SU-DHL-6 (cell line): ENCODE results near the gene FBP1.

Experiments used
- H2AFZ ChIP-seq: fragments of 200-600 bp; sonication (generic); 2 replicates; pipeline ENCODE4 v1.6.1; 2014; ENCODE audit warnings: low read depth, mild to moderate bottlenecking, moderate library complexity, mixed read lengths, antibody characterized with exemption, low read length; ENCODE audit not compliant: severe bottlenecking
- H3F3A ChIP-seq: fragments of 200-600 bp; shearing (Covaris generic); 2 replicates; pipeline ENCODE4 v1.6.0; 2016; ENCODE audit warnings: antibody characterized with exemption, mild to moderate bottlenecking; ENCODE audit not compliant: insufficient read depth
- H3K27ac ChIP-seq: fragments of 200-600 bp; sonication (generic); 2 replicates; pipeline ENCODE4 v1.5.1; 2016; ENCODE audit warnings: low read depth, mild to moderate bottlenecking, low read length, moderate library complexity, mixed read lengths
- H3K27me3 ChIP-seq: fragments of 200-600 bp; sonication (generic), shearing (Covaris generic); 2 replicates; pipeline ENCODE4 v1.6.0; 2014; ENCODE audit warnings: mild to moderate bottlenecking, low read length
- H3K36me3 ChIP-seq: fragments of 200-600 bp; sonication (generic); 2 replicates; pipeline ENCODE4 v1.6.1; 2014; ENCODE audit warnings: mild to moderate bottlenecking, low read length, mixed read lengths
- H3K4me2 ChIP-seq: fragments of 300-600, 200-600 bp; shearing (Covaris generic), sonication (generic); 2 replicates; pipeline ENCODE4 v1.6.0; 2014; ENCODE audit warnings: low read length, low read depth, mild to moderate bottlenecking; ENCODE audit not compliant: poor library complexity, severe bottlenecking
- H3K4me3 ChIP-seq: fragments of 200-600 bp; sonication (generic); 2 replicates; pipeline ENCODE4 v1.5.1; 2014; ENCODE audit warnings: antibody characterized with exemption, low read length, mild to moderate bottlenecking, mixed read lengths; ENCODE audit not compliant: insufficient read depth, poor library complexity, severe bottlenecking
- H3K79me2 ChIP-seq: fragments of 200-600 bp; sonication (generic); 2 replicates; pipeline ENCODE4 v1.6.1; 2014; ENCODE audit warnings: mild to moderate bottlenecking, low read length, moderate library complexity; ENCODE audit not compliant: insufficient read depth
- H3K9ac ChIP-seq: fragments of 200-600 bp; sonication (generic); 2 replicates; pipeline ENCODE4 v1.7.0; 2014; ENCODE audit warnings: mild to moderate bottlenecking, low read length
- H3K9me2 ChIP-seq: fragments of 200-600 bp; sonication (generic); replicated peaks from 2 replicates; pipeline ENCODE4 v1.6.1; 2014; ENCODE audit warnings: low read length; ENCODE audit not compliant: insufficient read depth
- H3K9me3 ChIP-seq: fragments of 200-600 bp; sonication (generic); 2 replicates; pipeline ENCODE4 v1.6.1; 2014; ENCODE audit warnings: low read length, mixed read lengths; ENCODE audit not compliant: insufficient read depth
- H4K20me1 ChIP-seq: fragments of 200-600 bp; sonication (generic); 2 replicates; pipeline ENCODE4 v1.6.1; 2014; ENCODE audit warnings: low read depth, mild to moderate bottlenecking, antibody characterized with exemption, low read length, moderate library complexity, mixed read lengths
- EZH2phosphoT487 ChIP-seq: fragments of 200-600 bp; sonication (generic), shearing (Covaris generic); conservative IDR thresholded peaks from 2 replicates; pipeline ENCODE4 v1.6.1; 2018; ENCODE audit warnings: mild to moderate bottlenecking, antibody characterized with exemption, low read length, moderate library complexity, mixed read lengths
- TF ChIP-seq, protein P1 (sequence below): fragments of 200-600 bp; sonication (generic); IDR thresholded peaks from one replicate; pipeline ENCODE4 v1.5.1; 2017; ENCODE audit warnings: antibody characterized with exemption, mild to moderate bottlenecking, low read length, moderate library complexity; ENCODE audit not compliant: insufficient read depth, poor library complexity, severe bottlenecking

The FBP1 gene

DNA sequence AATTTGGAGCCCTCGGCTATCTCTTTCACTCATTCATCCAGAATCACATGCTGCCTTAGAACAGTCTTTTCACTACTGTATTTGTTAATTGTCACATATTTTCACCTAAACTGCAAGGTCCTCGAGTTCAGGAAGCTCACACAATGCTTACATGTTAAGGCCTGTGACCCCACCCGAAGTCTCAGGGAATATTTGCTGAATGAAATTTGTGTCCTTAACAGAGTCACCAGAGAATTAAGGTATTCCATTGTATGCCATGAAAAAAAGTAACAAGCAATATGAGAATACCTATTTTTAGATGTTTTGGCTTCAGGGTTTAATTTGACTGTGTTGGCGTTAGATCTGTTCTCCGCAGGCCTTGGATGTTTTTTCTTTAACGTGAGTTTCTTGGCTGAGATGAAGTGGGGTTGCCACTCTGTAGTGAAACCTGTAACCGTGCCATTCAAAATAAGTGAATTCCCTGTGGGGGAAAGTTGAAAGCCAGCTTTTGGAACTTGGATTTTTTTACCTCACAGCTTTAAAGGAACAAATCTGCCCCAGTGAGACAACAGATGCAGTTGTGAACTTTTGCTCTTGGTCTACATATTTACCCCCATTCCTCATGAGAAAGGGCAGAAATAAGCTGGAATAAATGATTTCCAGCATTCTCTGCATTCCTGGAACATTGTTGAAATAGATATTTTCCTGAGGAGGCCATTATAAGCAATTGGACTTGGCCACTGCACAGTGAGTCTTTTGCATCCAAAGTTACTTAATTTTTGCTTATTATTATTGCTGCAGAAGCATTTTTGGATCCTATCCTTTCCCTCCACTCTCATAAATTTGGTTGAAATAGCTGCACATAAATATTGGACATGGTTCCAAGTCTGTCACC is 35.9 kb upstream of the FBP1 start:
- no peak overlapping the region for H2AFZ ChIP-seq

DNA sequence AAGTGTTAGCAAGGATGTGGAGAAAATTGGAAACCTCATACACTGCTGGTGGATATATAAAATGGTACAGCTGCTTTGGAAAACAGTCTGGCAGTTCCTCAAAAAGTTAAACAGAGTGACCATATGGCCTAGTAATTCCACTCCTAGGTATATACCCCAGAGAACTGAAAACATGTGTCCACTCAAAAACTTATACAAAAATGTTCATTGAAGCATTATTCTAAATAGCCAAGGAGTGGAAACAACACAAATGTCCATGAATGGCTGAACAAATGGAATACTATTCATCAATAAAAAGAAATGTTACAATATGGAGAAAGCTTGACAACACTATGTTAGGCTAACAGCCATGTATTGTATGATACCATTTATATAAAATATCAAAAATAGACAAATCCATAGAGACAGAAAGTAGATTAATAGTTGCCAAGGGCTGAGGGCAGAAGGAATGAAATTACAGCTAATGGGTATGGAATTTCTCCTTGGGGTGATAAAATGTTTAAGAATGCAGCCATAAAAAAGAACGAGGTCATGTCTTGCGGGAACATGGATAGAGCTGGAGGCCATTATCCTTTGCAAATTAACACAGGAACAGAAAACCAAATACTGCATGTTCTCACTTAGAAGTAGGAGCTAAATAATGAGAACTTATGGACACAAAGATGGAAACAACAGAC is 33.6 kb upstream of the FBP1 start:
- Histone ChIP-seq H3K4me2 (no peak overlapping the region), H3K27me3 (no peaks in the 10 kb centered on the region), H3K4me3 (no peak overlapping the region), H3K9ac (no peak overlapping the region), H3K9me2 (no peaks in the 10 kb centered on the region), H3K79me2 (no peaks in the 10 kb centered on the region), H3K27ac (no peak overlapping the region), H3K9me3 (no peaks in the 10 kb centered on the region), H2AFZ (no peak overlapping the region), H3F3A (no peaks in the 10 kb centered on the region), H4K20me1 (no peaks in the 10 kb centered on the region), H3K36me3 (no peaks in the 10 kb centered on the region)
- TF ChIP-seq EZH2phosphoT487 = no peak
- TF ChIP-seq, protein P1, sequence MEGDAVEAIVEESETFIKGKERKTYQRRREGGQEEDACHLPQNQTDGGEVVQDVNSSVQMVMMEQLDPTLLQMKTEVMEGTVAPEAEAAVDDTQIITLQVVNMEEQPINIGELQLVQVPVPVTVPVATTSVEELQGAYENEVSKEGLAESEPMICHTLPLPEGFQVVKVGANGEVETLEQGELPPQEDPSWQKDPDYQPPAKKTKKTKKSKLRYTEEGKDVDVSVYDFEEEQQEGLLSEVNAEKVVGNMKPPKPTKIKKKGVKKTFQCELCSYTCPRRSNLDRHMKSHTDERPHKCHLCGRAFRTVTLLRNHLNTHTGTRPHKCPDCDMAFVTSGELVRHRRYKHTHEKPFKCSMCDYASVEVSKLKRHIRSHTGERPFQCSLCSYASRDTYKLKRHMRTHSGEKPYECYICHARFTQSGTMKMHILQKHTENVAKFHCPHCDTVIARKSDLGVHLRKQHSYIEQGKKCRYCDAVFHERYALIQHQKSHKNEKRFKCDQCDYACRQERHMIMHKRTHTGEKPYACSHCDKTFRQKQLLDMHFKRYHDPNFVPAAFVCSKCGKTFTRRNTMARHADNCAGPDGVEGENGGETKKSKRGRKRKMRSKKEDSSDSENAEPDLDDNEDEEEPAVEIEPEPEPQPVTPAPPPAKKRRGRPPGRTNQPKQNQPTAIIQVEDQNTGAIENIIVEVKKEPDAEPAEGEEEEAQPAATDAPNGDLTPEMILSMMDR = no peak

More for the DNA sequence above, 35.9 kb upstream of the FBP1 start:
- Histone ChIP-seq H3K36me3 (no peaks in the 10 kb centered on the region), H3K79me2 (no peaks in the 10 kb centered on the region), H3K27ac (no peak overlapping the region), H3K4me2 (no peak overlapping the region), H3K27me3 (no peaks in the 10 kb centered on the region), H3K9me2 (no peaks in the 10 kb centered on the region), H3K9ac (no peak overlapping the region), H3K9me3 (no peaks in the 10 kb centered on the region), H3K4me3 (no peak overlapping the region), H4K20me1 (no peaks in the 10 kb centered on the region), H3F3A (no peaks in the 10 kb centered on the region)
- no peak for TF ChIP-seq EZH2phosphoT487
- TF ChIP-seq, protein P1 = no peak

DNA sequence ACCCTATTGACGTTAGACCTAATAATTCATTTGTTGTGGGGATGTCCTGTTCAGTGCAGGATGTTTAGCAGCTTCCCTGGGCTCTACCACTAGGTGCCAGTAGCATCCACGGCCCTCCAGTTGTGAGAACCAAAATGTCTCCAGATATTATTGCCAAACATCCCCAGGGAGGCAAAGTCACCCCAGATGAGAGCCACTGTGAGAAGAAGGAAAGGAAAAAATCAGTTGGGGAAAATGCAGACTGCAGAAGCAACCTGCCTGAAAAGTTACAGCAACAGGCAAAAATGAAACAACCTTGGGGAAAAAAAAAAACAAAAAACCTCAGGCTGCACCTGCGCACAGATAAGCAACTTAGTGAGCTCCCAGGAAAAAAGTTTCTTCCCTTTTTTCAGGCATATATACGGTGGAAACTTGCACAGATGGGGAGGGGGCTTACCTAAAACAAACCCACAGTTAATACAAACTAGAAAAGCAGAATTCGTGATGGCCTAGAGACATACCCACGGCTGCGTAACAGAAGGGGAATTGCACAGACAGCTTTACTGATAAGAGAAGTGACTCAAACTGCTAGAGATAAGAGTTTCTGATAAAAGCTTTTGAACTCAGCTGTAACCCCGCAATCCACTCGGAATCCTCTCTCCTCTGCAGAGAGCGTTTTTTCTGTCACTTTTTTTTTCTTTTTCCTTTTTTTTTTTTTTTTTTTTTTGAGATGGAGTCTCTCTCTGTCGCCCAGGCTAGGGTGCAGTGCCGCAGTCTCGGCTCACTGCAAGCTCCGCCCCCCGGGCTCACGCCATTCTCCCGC is 29.8 kb upstream of the FBP1 start:
- H3F3A ChIP-seq = no peaks in the 10 kb centered on the region
- peak overlapping the region; percentile 85 for H3K4me2 ChIP-seq
- TF ChIP-seq, protein P1 = peak; percentile 96
- no peak for TF ChIP-seq EZH2phosphoT487
- H2AFZ ChIP-seq = peak overlapping the region; percentile 100
- H3K79me2 ChIP-seq = no peaks in the 10 kb centered on the region
- H3K27me3 ChIP-seq = no peaks in the 10 kb centered on the region
- H3K36me3 ChIP-seq = no peaks in the 10 kb centered on the region
- peak overlapping the region; percentile 40 for H3K9ac ChIP-seq
- H4K20me1 ChIP-seq = no peaks in the 10 kb centered on the region
- H3K4me3 ChIP-seq = peak overlapping the region; percentile 61
- no peaks in the 10 kb centered on the region for H3K9me3 ChIP-seq
- no peaks in the 10 kb centered on the region for H3K9me2 ChIP-seq
- no peak overlapping the region for H3K27ac ChIP-seq
